Skeletal muscle satellite cell (primary cell): ENCODE results near the gene LST1.

Experiments used
- H3K27me3 ChIP-seq: 2 replicates; pipeline ENCODE4 v1.7.0; 2013; ENCODE audit warnings: low read length; ENCODE audit not compliant: control insufficient read depth, insufficient read depth
- H3K36me3 ChIP-seq: 2 replicates; pipeline ENCODE4 v1.7.0; 2013; ENCODE audit warnings: mild to moderate bottlenecking, control low read depth, low read length; ENCODE audit not compliant: insufficient read depth
- H3K4me1 ChIP-seq: 2 replicates; pipeline ENCODE4 v1.7.0; 2013; ENCODE audit warnings: low read length; ENCODE audit not compliant: control insufficient read depth, insufficient read depth
- H3K4me2 ChIP-seq: 2 replicates; pipeline ENCODE4 v1.7.0; 2013; ENCODE audit warnings: mild to moderate bottlenecking, low read length
- H3K4me3 ChIP-seq: 2 replicates; pipeline ENCODE4 v1.7.0; 2013; ENCODE audit warnings: low read length
- H3K9ac ChIP-seq: 2 replicates; pipeline ENCODE4 v1.7.0; 2013; ENCODE audit warnings: mild to moderate bottlenecking, low read depth, low read length, moderate library complexity
- H3K9me3 ChIP-seq: replicated peaks from 2 replicates; pipeline ENCODE4 v1.7.0; 2013; ENCODE audit warnings: mild to moderate bottlenecking, control low read depth, low read length

Gene LST1

DNA sequence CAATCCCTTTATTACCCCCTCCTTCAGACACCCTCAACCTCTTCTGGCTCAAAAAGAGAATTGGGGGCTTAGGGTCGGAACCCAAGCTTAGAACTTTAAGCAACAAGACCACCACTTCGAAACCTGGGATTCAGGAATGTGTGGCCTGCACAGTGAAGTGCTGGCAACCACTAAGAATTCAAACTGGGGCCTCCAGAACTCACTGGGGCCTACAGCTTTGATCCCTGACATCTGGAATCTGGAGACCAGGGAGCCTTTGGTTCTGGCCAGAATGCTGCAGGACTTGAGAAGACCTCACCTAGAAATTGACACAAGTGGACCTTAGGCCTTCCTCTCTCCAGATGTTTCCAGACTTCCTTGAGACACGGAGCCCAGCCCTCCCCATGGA, 8.5 kb upstream of the LST1 start:
- Histone ChIP-seq H3K9me3 (no peaks in the 10 kb centered on the region), H3K4me1 (peaks cover 12% of the 10 kb centered on the region), H3K27me3 (peaks cover 12% of the 10 kb centered on the region), H3K4me3 (no peak overlapping the region), H3K4me2 (no peak overlapping the region), H3K36me3 (no peaks in the 10 kb centered on the region), H3K9ac (no peak overlapping the region)

DNA sequence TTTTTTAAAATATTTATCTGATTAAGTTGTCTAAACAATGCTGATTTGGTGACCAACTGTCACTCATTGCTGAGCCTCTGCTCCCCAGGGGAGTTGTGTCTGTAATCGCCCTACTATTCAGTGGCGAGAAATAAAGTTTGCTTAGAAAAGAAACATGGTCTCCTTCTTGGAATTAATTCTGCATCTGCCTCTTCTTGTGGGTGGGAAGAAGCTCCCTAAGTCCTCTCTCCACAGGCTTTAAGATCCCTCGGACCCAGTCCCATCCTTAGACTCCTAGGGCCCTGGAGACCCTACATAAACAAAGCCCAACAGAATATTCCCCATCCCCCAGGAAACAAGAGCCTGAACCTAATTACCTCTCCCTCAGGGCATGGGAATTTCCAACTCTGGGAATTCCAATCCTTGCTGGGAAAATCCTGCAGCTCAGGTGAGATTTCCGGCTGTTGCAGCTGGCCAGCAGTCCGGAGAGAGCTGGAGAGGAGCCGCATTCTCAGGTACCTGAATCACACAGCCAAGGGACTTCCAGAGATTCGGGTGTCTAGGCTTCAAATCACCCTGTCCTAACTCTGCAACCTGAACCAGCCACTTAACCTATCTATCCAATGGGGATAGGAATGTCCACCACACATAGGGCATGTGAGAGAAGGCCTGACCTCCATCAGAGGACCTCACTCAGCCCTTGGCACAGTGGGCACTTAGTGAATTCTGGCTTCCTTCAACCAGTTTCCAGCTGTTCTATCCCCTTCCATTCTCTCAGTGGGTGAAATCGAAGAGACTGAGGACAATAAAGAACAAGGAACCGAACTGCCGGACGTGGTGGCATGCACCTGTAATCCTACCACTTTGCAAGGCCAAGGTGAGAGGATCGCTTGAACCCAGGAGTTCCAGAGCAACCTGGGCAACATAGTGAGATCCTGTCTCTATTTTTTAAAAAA, 7.6 kb upstream of the LST1 start:
- H3K4me3 ChIP-seq, result no peak overlapping the region
- peaks cover 12% of the 10 kb centered on the region for H3K4me1 ChIP-seq
- no peak overlapping the region for H3K9ac ChIP-seq
- H3K9me3 ChIP-seq, result no peaks in the 10 kb centered on the region
- no peaks in the 10 kb centered on the region for H3K36me3 ChIP-seq
- H3K27me3 ChIP-seq, result peaks cover 12% of the 10 kb centered on the region
- no peak overlapping the region for H3K4me2 ChIP-seq

DNA sequence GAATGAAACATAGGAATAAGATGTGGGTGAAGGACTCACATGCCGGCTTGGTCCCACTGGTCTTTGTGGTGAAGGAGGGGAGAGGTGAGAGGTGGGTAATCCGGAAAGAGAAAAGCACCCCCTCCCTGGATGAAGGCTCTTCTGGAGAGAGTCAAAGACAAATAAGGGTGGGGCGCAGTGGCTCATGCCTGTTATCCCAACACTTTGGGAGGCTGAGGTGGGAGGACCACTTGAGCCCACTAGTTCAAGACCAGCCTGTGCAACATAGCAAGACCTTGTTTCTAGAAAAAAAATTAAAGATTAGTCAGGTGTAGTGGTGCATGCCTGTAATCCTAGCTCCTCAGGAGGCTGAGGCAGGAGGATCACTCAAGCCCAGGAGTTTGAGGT, 7.0 kb upstream of the LST1 start:
- Histone ChIP-seq H3K4me1 (peaks cover 12% of the 10 kb centered on the region), H3K9ac (no peak overlapping the region)

DNA sequence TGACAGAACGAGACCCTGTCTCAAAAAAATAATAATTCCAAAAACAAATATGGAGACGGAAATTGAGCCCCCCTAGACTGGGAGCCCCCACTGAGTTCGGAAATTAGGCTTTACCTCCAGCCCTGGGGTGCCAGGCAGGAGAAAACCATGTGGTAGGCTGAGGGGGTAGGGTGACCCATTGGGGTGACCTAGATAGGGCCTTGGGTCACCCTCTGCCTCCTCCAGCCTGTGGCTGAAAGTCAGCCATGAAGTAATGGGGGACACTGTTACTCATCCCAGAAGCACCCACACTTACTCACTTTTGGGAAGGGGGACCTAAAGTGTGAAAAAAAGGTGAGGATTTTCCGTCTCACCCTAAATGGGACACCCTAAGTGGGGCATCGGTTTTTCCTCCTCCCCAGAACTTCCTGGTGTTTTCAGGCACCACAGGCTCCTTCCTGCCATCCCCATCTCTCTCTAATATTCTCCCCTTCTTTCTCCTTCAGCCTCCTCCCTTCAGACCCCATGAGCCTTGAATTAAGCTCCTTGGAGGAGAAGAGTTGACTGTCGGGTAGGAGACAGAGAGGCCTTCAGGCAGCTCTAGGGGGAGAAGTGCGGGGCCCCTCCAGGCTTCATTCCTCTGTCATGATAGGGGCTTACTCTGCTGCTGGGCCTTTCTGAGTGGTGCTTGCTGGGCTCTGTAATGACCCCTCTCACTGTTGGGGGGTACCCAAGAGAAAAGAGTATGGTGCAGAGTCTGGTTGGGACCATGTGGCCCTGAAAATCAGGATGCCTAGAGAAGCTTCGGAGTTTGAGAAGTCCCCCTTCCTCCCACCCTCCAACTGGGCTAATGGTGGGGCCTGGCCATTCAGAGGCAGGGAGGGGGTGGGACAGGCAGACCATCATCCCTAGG, 6.3 kb upstream of the LST1 start:
- Histone ChIP-seq H3K4me2 (no peak overlapping the region), H3K4me3 (no peak overlapping the region), H3K27me3 (peaks cover 11% of the 10 kb centered on the region), H3K36me3 (no peaks in the 10 kb centered on the region), H3K9me3 (no peaks in the 10 kb centered on the region), H3K4me1 (peaks cover 12% of the 10 kb centered on the region), H3K9ac (no peak overlapping the region)

More for the DNA sequence above, 7.0 kb upstream of the LST1 start:
- Histone ChIP-seq H3K27me3 (peaks cover 12% of the 10 kb centered on the region), H3K36me3 (no peaks in the 10 kb centered on the region), H3K9me3 (no peaks in the 10 kb centered on the region), H3K4me2 (no peak overlapping the region), H3K4me3 (no peak overlapping the region)

DNA sequence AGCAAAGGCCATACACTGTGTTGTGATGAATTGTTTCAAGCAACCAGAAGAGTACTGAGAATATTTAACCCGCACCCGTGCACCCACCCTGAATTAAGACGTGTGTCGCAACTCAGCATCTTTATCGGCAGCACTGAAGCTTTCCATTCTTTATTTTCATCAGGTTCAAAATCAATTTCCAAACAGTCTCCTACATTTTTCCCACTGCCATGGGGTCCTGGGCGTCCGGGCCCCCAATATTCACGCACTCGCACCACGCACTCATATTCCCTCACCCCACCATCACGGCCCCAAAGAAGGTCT, 5.7 kb upstream of the LST1 start:
- Histone ChIP-seq H3K4me2 (peak overlapping the region; percentile 86), H3K4me1 (peaks cover 9% of the 10 kb centered on the region), H3K36me3 (no peaks in the 10 kb centered on the region), H3K27me3 (peaks cover 5% of the 10 kb centered on the region), H3K9me3 (no peaks in the 10 kb centered on the region), H3K4me3 (peak overlapping the region; percentile 78), H3K9ac (peak overlapping the region; percentile 77)

DNA sequence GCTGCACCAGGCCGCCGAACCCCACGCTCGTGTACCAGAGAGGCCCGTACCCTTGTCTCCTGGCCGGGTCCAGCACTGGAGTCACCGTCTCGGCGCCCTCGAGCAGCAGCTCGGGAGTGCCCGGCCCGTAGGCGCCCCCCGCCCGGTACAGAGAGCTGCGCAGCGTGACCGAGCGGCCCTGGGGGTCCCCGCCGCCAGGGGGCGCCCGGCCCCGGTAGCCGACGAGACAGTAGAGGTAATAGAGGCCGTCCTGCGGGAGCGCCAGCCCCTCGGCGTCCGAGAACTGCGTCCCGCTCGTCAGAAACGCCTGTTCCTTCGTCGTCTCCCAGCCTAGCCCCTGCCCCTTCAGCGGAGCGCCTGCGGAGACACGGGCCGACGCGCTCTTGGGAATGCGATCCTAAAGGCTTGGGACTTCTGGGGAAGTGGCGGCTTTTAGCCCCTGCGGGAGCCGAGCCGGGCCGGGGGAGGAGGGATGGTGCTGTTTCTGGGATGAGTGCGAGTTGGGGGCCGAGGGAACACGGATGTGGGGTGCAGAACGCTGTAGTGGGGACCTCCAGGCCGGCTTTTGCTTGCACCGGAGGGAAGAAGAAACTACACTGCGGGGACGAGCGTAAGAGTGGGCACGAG, 5.2 kb upstream of the LST1 start:
- Histone ChIP-seq H3K4me3 (peak overlapping the region; percentile 78), H3K9ac (peak overlapping the region; percentile 77), H3K4me2 (peak overlapping the region; percentile 86), H3K9me3 (no peaks in the 10 kb centered on the region), H3K4me1 (peaks cover 8% of the 10 kb centered on the region), H3K27me3 (peaks cover under 1% of the 10 kb centered on the region), H3K36me3 (no peaks in the 10 kb centered on the region)

DNA sequence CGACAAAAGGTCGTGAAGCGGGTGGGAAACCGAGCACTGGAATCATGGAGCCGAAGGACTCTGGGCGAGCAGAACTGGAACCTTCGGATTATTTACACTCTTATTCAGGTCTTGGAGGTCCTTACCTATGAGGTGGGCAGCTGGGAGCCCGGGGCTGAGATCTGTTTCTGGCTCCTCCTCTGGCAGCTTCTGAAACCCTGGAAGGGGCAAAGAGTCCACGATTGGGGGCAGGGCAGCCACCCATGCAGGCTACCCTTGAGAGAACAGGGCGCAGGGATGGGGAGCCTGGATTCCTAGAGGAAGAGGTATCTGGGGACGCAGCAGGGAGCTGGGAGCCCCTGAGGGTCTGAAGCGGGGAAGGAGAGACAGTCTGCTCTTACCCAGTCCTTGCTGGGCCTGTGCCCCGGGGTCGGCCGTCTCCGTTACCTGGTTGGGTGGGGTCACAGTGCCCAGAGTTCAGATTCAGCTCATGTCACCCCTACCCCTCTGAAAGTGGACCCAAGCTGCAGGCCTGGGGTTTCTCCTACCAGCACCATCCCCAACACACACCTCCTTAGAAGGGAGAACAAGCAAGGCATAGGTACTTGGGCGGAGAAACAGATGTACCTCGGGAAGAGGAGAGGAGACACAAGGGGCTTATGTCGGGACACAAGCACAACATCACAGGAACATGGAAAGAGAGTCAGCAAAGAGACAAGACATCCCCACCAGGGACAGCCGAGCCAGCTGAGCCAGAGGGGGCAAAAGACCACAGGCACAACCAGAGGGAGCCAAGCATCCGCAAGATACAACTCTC, 4.4 kb upstream of the LST1 start:
- Histone ChIP-seq H3K4me2 (peak overlapping the region; percentile 86), H3K9me3 (no peaks in the 10 kb centered on the region), H3K9ac (peak overlapping the region; percentile 77), H3K4me1 (peaks cover 8% of the 10 kb centered on the region), H3K27me3 (no peaks in the 10 kb centered on the region), H3K36me3 (no peaks in the 10 kb centered on the region), H3K4me3 (peak overlapping the region; percentile 78)

DNA sequence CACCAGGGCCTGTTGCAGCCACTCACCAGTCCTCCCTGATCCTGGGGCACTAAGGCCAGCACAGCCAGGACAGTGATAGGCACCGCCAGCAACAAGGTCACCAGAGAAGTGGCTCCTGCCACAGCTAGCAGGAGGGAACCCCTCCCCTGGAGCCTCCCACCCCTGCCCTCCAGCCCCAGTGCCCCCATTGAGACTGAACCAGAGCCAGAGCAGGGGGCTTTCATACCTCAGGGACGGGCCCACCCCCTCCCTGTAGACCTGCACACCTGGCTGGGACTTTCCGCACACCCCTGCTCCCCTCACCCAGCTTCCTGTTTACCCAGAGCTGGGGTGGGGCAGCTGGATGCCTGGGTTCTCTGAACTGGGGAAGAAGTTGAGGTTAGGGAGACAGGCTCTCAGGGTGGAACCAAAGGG, 3.8 kb upstream of the LST1 start, which contains the start of gene LTB:
LTB (minus strand) TSS at position 195 of the 414 bp plus-strand sequence; CDS start at position 188, 7 bp downstream.
- H3K4me1 ChIP-seq, result peaks cover 8% of the 10 kb centered on the region
- peak within 1 kb of the TSS; percentile 78 for H3K4me3 ChIP-seq
- no peaks in the 10 kb centered on the region for H3K36me3 ChIP-seq
- H3K9ac ChIP-seq, result peak within 1 kb of the TSS; percentile 77
- peak within 1 kb of the TSS; percentile 86 for H3K4me2 ChIP-seq
- H3K9me3 ChIP-seq, result no peaks in the 10 kb centered on the region
- no peaks in the 10 kb centered on the region for H3K27me3 ChIP-seq

DNA sequence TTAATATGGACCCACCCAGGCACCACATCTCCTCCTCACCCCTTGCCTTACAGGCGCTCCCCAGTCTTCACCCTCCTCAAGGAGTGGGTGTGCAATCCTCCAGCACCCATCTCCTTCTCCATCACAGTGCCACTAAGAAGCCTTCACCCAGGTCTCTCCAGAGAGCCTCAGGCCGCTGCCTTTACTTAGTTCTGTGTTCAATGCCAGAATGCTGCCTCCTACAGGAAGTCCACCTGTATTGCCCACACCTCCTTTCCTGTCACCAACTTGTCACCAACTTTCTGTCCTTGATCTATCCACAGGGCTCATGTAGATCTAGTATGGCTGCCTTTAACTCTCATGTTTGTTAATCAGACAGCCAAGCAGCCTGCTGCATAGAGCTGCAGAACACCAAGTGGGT, 586 bp upstream of the LST1 start:
- Histone ChIP-seq H3K4me1 (peaks cover 12% of the 10 kb centered on the region), H3K9ac (no peak overlapping the region), H3K4me3 (no peak overlapping the region)

DNA sequence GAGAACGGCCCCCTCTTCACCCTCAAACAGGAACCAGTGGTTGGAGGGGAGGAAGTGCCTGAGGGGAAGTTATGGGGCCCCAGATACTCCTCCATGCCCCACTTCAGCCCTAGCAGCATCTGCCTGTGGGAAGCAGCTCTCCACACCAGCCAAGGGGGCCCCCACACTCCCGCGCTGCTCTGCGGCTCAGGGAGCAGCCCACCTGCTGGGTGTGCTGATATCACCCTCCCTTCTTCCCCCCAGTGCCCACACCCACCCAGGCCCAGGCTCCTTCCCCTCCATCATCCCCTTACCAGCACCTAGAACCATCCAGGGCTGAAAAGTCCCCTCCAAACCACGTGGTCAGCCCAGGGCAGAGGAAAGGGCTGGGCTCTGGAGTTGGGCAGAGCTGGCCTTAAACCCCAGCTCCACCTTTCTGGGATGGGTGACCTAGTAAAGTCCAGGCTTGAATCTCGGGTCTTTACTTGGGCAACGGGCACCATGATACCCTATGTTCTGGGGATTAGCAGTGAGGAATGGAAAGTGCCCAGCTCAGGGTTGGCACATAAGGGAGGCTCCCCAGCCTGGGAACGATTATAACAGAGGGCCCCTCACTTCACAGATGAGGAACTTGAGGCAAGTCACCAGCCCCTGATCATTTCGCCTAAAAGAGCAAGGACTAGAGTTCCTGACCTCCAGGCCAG, 663 bp downstream of the LST1 start:
- H3K9ac ChIP-seq, result no peak overlapping the region
- H3K4me2 ChIP-seq, result no peak overlapping the region
- no peaks in the 10 kb centered on the region for H3K9me3 ChIP-seq
- peaks cover 7% of the 10 kb centered on the region for H3K4me1 ChIP-seq
- H3K27me3 ChIP-seq, result no peaks in the 10 kb centered on the region
- no peak overlapping the region for H3K4me3 ChIP-seq
- H3K36me3 ChIP-seq, result no peaks in the 10 kb centered on the region

More for the DNA sequence above, 586 bp upstream of the LST1 start:
- H3K4me2 ChIP-seq, result no peak overlapping the region
- no peaks in the 10 kb centered on the region for H3K27me3 ChIP-seq
- H3K9me3 ChIP-seq, result no peaks in the 10 kb centered on the region
- no peaks in the 10 kb centered on the region for H3K36me3 ChIP-seq
